BE2C (cell line): Measurements from ENCODE around the gene CHTF8.

Experiments used
- DNase-seq: peaks from one replicate; pipeline ENCODE4 v3.0.0-alpha.2; 2020
- H3K27me3 ChIP-seq: fragments of 250-450 bp; sonication (Bioruptor Pico); 2 replicates; pipeline ENCODE4 v1.5.1; 2020; ENCODE audit warnings: mild to moderate bottlenecking
- H3K36me3 ChIP-seq: fragments of 250-450 bp; sonication (Bioruptor Pico); 2 replicates; pipeline ENCODE4 v1.5.1; 2020; ENCODE audit warnings: mild to moderate bottlenecking
- H3K4me1 ChIP-seq: fragments of 250-450 bp; sonication (Bioruptor Pico); 2 replicates; pipeline ENCODE4 v1.5.1; 2020
- H3K4me3 ChIP-seq: 2 replicates; pipeline ENCODE4 v1.5.1; 2011; ENCODE audit warnings: low read depth, low read length
- H3K9me3 ChIP-seq: fragments of 250-450 bp; sonication (Bioruptor Pico); 2 replicates; pipeline ENCODE4 v1.5.1; 2020
- TF ChIP-seq, protein P1 (sequence below): IDR thresholded peaks from 2 replicates; pipeline ENCODE4 v1.5.1; 2012; ENCODE audit warnings: mild to moderate bottlenecking, low read depth, low read length

CHTF8 gene

DNA sequence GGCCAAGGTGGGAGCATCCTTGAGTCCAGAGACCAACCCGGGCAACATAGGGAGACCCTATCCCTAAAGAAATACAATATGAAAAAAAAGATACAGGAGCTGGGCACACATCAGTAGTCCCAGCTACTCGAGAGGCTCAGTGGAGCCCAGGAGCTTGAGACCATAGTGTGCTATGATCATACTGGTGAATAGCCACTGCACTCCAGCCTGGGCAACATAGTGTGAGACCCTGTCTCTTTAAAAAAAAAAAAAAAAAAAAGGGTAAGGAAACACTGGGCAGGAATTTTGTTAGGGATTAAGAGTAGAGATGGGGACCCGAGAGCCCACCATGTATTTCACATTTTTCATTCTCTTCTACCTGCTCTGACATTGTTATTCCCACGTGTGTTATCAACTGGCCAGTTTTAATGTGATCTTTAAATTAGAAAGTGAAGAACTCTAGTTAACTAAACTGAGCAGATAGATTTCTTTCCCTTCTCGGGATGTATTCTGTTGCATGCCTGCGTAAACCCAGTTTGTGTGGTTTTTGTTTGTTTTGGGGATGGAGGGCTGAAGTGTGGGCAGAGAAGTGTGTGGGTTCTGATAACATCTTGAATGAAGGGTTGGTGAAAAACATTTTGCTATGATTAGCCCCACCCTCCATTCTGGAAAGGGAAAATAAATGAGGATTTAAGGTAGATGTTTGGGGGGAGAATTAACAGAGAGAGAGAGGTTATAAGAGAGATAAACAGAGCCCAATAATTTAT is 37.4 kb upstream of the CHTF8 start:
- Histone ChIP-seq H3K4me1 (no peaks in the 10 kb centered on the region), H3K27me3 (no peaks in the 10 kb centered on the region), H3K36me3 (peaks cover 52% of the 10 kb centered on the region), H3K9me3 (no peaks in the 10 kb centered on the region), H3K4me3 (no peak overlapping the region)
- TF ChIP-seq, protein P1, sequence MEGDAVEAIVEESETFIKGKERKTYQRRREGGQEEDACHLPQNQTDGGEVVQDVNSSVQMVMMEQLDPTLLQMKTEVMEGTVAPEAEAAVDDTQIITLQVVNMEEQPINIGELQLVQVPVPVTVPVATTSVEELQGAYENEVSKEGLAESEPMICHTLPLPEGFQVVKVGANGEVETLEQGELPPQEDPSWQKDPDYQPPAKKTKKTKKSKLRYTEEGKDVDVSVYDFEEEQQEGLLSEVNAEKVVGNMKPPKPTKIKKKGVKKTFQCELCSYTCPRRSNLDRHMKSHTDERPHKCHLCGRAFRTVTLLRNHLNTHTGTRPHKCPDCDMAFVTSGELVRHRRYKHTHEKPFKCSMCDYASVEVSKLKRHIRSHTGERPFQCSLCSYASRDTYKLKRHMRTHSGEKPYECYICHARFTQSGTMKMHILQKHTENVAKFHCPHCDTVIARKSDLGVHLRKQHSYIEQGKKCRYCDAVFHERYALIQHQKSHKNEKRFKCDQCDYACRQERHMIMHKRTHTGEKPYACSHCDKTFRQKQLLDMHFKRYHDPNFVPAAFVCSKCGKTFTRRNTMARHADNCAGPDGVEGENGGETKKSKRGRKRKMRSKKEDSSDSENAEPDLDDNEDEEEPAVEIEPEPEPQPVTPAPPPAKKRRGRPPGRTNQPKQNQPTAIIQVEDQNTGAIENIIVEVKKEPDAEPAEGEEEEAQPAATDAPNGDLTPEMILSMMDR = no peak
- no peak for DNase-seq

DNA sequence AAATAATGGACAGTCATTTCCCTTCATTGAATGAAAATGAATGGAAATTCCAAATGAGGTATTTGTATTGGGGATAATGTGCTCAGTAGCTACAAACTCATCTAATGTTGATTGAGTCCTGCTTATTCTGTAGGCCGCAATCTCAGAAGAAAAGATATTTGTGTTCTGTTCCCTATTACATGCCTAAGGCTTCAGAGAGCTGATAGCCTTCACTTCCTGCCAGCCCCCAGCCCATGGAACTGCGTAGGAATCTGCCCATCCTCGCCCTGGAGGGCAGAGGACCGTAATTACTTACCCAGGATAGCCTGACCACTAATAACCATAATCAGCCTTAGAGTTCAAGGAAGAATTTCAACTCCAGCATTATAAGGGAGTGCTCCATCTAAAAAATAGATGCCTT is 36.7 kb upstream of the CHTF8 start:
- TF ChIP-seq, protein P1 = no peak
- peaks cover 56% of the 10 kb centered on the region for H3K36me3 ChIP-seq

DNA sequence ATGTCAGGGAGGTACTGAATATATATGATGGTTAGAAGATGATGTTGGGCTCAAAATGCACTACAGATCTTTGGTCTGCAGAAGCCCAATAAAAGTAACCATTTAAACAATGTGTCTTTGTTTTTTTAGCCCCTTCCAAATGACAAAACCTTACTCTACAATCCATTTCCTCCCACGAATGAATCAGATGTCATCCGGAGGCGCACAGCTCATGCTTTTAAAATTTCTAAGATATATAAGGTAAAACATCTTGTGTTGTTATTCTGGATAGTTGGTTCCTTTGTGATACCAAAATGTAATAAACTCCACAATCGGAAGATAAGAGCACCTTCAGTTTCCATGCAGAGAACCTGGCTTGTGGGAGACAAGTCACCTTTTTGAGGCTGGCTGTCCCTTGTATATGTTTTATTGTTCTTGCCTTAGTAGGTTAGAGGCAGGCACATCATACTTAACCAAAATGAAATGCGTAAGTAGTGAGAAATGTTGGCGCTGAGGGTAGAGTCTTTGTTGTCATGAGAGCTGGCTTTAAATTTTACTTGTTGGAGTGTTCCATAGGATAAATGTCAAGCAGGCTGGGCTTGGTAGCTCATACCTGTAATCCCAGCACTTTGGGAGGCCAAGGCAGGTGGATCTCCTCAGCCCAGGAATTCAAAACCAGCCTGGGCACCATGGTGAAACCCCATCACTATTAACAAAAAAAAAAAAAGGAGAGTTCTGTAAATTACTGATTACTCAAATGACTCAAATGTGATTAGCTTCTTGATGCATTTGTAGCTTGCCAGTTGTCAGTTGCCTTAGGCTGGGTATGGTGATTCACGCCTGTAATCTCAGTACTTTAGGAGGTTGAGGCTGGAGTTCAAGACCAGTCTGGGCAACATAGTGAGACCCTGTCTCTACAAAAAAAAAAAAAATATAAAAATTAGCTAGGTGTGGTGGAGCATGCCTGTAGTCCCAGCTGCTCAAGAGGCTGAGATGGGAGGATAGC is 34.9 kb upstream of the CHTF8 start:
- TF ChIP-seq, protein P1 = no peak
- no peaks in the 10 kb centered on the region for H3K4me1 ChIP-seq
- H3K4me3 ChIP-seq = no peak overlapping the region
- no peak for DNase-seq
- no peaks in the 10 kb centered on the region for H3K9me3 ChIP-seq
- peaks cover 66% of the 10 kb centered on the region for H3K36me3 ChIP-seq
- no peaks in the 10 kb centered on the region for H3K27me3 ChIP-seq

More for the DNA sequence above, 36.7 kb upstream of the CHTF8 start:
- H3K9me3 ChIP-seq = no peaks in the 10 kb centered on the region
- no peak for DNase-seq
- H3K27me3 ChIP-seq = no peaks in the 10 kb centered on the region
- no peak overlapping the region for H3K4me3 ChIP-seq
- no peaks in the 10 kb centered on the region for H3K4me1 ChIP-seq

DNA sequence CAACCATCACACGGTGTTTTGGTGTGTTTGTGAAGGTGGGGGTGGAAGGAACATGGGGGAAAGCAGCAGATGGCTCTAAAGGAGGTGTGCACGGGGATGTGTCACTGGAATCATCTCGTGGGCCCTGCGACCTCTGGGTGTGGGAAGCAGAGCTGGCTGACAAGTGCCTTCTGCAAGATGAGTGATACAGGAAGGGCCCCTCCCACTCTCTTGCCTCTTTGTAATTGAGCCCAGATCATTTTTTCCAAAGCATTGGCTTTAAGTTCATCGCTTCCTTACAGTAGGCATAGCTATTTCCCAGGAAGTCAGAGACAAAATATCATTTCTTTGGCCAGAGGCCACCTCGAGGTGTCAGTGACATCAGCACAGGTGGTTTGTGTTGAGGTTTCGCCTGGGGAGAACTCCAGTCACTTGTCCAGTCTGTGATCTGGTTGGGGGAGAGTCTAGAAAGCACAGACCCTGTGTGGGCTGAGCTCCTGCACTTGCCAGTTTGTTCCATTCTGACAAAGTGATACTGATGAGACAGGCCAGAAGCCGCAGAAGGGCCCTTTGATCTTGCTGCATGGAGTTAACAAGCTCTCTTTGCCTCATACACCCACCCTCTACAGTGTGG is 33.9 kb upstream of the CHTF8 start:
- no peaks in the 10 kb centered on the region for H3K4me1 ChIP-seq
- no peaks in the 10 kb centered on the region for H3K9me3 ChIP-seq
- no peaks in the 10 kb centered on the region for H3K27me3 ChIP-seq
- TF ChIP-seq, protein P1 = no peak
- H3K4me3 ChIP-seq = no peak overlapping the region
- H3K36me3 ChIP-seq = peaks cover 75% of the 10 kb centered on the region
- no peak for DNase-seq

DNA sequence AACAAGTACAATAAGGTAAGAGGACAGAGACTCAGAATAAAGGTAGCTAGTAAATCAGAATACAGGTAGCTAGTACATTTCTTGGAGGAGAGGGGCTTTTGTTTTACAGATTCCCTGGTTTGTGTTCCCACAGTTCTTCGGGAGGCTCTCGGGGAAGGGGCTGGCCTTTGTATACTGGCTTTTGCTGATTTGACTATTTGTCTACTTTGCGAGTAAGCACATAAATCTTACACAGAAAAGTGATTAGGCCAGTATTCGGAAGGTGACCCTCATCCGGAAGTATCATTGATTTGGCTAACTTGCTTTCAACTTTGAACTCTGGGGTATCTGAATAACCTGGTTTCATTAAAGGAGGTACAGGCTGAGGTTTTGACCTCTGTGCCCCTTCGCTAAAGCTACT is 33.2 kb upstream of the CHTF8 start:
- Histone ChIP-seq H3K4me1 (no peaks in the 10 kb centered on the region), H3K27me3 (no peaks in the 10 kb centered on the region), H3K4me3 (no peak overlapping the region), H3K9me3 (no peaks in the 10 kb centered on the region), H3K36me3 (peaks cover 83% of the 10 kb centered on the region)
- no peak for DNase-seq
- TF ChIP-seq, protein P1 = no peak
